ENCODE measurements around the gene KCNJ11.
"Not testable (repeated sequence)": the region's sequence is repeated elsewhere in the genome, so short reads cannot be mapped to it uniquely, and the experiment has no call there.

The KCNJ11 gene

GRCh38 chr11:17388609-17389210 is at the start of gene KCNJ11:
KCNJ11 (minus strand) TSS chr11:17388659; CDS start chr11:17388091, 568 bp downstream.
- no peak for DNase-seq

GRCh38 chr11:17437366-17437765 is 48.9 kb upstream of the KCNJ11 start:
- DNase-seq, result no peak

- DNase-seq, result no peak
Observed at GRCh38 chr11:17434108-17434507, 45.6 kb upstream of the KCNJ11 start.

- DNase-seq, result no peak
Observed at GRCh38 chr11:17432002-17432401, 43.5 kb upstream of the KCNJ11 start.

GRCh38 chr11:17431139-17431538 is 42.7 kb upstream of the KCNJ11 start:
- no peak for DNase-seq

- no peak for DNase-seq
Observed at GRCh38 chr11:17430616-17431015, 42.2 kb upstream of the KCNJ11 start.

- no peak for DNase-seq
Observed at GRCh38 chr11:17428925-17429324, 40.5 kb upstream of the KCNJ11 start.

GRCh38 chr11:17428261-17428660 is 39.8 kb upstream of the KCNJ11 start:
- DNase-seq, result no peak

GRCh38 chr11:17426233-17426632 is 37.8 kb upstream of the KCNJ11 start:
- not testable (repeated sequence) for DNase-seq

- no peak for DNase-seq
Observed at GRCh38 chr11:17423533-17424310, 35.3 kb upstream of the KCNJ11 start.

GRCh38 chr11:17421781-17422180 is 33.3 kb upstream of the KCNJ11 start:
- no peak for DNase-seq

- DNase-seq, result no peak
Observed at GRCh38 chr11:17418444-17419081, 30.1 kb upstream of the KCNJ11 start.

GRCh38 chr11:17416492-17416891 is 28.0 kb upstream of the KCNJ11 start:
- DNase-seq, result no peak

GRCh38 chr11:17415523-17416104 is 27.2 kb upstream of the KCNJ11 start:
- no peak for DNase-seq

- no peak for DNase-seq
Observed at GRCh38 chr11:17414992-17415391, 26.5 kb upstream of the KCNJ11 start.

GRCh38 chr11:17414317-17414737 is 25.9 kb upstream of the KCNJ11 start:
- no peak for DNase-seq

- no peak for DNase-seq
Observed at GRCh38 chr11:17413414-17414316, 25.2 kb upstream of the KCNJ11 start.

- DNase-seq, result no peak
Observed at GRCh38 chr11:17412488-17413180, 24.2 kb upstream of the KCNJ11 start.

GRCh38 chr11:17411418-17411817 is 23.0 kb upstream of the KCNJ11 start:
- no peak for DNase-seq

GRCh38 chr11:17410606-17411379 is 22.3 kb upstream of the KCNJ11 start:
- no peak for DNase-seq

GRCh38 chr11:17408641-17409040 is 20.2 kb upstream of the KCNJ11 start:
- DNase-seq, result no peak
